Loucy (cell line): ENCODE data around the gene MANSC4.

Experiments used
- H2AFZ ChIP-seq: fragments of 200-600 bp; sonication (generic); 2 replicates; pipeline ENCODE4 v1.6.0; 2016; ENCODE audit warnings: antibody characterized with exemption, mild to moderate bottlenecking, low read length, moderate library complexity
- H3F3A ChIP-seq: fragments of 200-600 bp; 2 replicates; pipeline ENCODE4 v1.6.0; 2016; ENCODE audit warnings: antibody characterized with exemption, low read depth, mild to moderate bottlenecking
- H3K27me3 ChIP-seq: fragments of 200-600 bp; sonication (generic); 2 replicates; pipeline ENCODE4 v1.6.1; 2014; ENCODE audit warnings: low read length, mild to moderate bottlenecking; ENCODE audit not compliant: insufficient read depth, poor library complexity, severe bottlenecking
- H3K36me3 ChIP-seq: fragments of 200-600 bp; sonication (generic); 2 replicates; pipeline ENCODE4 v1.6.1; 2016; ENCODE audit warnings: low read length; ENCODE audit not compliant: insufficient read depth
- H3K4me1 ChIP-seq: fragments of 200-600 bp; sonication (generic); 2 replicates; pipeline ENCODE4 v1.5.1; 2014; ENCODE audit warnings: low read length, mild to moderate bottlenecking; ENCODE audit not compliant: insufficient read depth, poor library complexity, severe bottlenecking
- H3K4me2 ChIP-seq: fragments of 200-600 bp; sonication (generic); 2 replicates; pipeline ENCODE4 v1.6.0; 2014; ENCODE audit warnings: antibody characterized with exemption, low read length, low read depth, mild to moderate bottlenecking; ENCODE audit not compliant: poor library complexity, severe bottlenecking
- H3K4me3 ChIP-seq: fragments of 200-600 bp; sonication (generic); 2 replicates; pipeline ENCODE4 v1.5.1; 2014; ENCODE audit warnings: low read length, mild to moderate bottlenecking, mixed read lengths; ENCODE audit not compliant: poor library complexity, severe bottlenecking
- H3K79me2 ChIP-seq: fragments of 200-600 bp; sonication (generic); 2 replicates; pipeline ENCODE4 v1.6.1; 2014; ENCODE audit warnings: low read length; ENCODE audit not compliant: insufficient read depth
- H3K9ac ChIP-seq: fragments of 200-600 bp; sonication (generic); 2 replicates; pipeline ENCODE4 v1.6.0; 2014; ENCODE audit warnings: mild to moderate bottlenecking, low read depth, low read length, moderate library complexity; ENCODE audit not compliant: poor library complexity, severe bottlenecking
- H3K9me2 ChIP-seq: fragments of 200-600 bp; sonication (generic); replicated peaks from 2 replicates; pipeline ENCODE4 v1.6.1; 2016; ENCODE audit warnings: low read depth, low read length, mixed read lengths
- H3K9me3 ChIP-seq: fragments of 200-600 bp; sonication (generic); 2 replicates; pipeline ENCODE4 v1.6.1; 2014; ENCODE audit warnings: mild to moderate bottlenecking, antibody characterized with exemption, low read length, low read depth; ENCODE audit not compliant: insufficient read depth
- H4K20me1 ChIP-seq: fragments of 200-600 bp; sonication (generic); 2 replicates; pipeline ENCODE4 v1.6.0; 2014; ENCODE audit warnings: antibody characterized with exemption, low read length, mild to moderate bottlenecking; ENCODE audit not compliant: insufficient read depth, poor library complexity, severe bottlenecking
- CTCF ChIP-seq: fragments of 200-600 bp; sonication (generic); conservative IDR thresholded peaks from 2 replicates; pipeline ENCODE4 v1.5.1; 2014; ENCODE audit warnings: mild to moderate bottlenecking, antibody characterized with exemption, low read length
- EZH2phosphoT487 ChIP-seq: fragments of 200-600 bp; IDR thresholded peaks from 2 replicates; pipeline ENCODE4 v1.6.1; 2018; ENCODE audit warnings: antibody characterized with exemption, mild to moderate bottlenecking, moderate library complexity, borderline replicate concordance

Gene MANSC4

GRCh38 chr12:27780612-27781408 lies 774 bp upstream of the MANSC4 start:
- peaks cover 56% of the 10 kb centered on the region for H3K79me2 ChIP-seq
- H3K27me3 ChIP-seq: no peaks in the 10 kb centered on the region
- H3F3A ChIP-seq: peaks cover 7% of the 10 kb centered on the region; the same call in 1 of the 2 replicates
- H4K20me1 ChIP-seq: peaks cover 25% of the 10 kb centered on the region
- peak overlapping the region; percentile 99 for H3K4me3 ChIP-seq
- H3K9me3 ChIP-seq: no peaks in the 10 kb centered on the region
- peak overlapping the region; percentile 99 for H3K9ac ChIP-seq
- H3K4me2 ChIP-seq: peak overlapping the region; percentile 100
- no peak for TF ChIP-seq CTCF
- no peak for TF ChIP-seq EZH2phosphoT487
- H3K36me3 ChIP-seq: no peaks in the 10 kb centered on the region
- peaks cover 35% of the 10 kb centered on the region for H3K4me1 ChIP-seq
- H2AFZ ChIP-seq: peak overlapping the region; percentile 81
- no peaks in the 10 kb centered on the region for H3K9me2 ChIP-seq

DNA sequence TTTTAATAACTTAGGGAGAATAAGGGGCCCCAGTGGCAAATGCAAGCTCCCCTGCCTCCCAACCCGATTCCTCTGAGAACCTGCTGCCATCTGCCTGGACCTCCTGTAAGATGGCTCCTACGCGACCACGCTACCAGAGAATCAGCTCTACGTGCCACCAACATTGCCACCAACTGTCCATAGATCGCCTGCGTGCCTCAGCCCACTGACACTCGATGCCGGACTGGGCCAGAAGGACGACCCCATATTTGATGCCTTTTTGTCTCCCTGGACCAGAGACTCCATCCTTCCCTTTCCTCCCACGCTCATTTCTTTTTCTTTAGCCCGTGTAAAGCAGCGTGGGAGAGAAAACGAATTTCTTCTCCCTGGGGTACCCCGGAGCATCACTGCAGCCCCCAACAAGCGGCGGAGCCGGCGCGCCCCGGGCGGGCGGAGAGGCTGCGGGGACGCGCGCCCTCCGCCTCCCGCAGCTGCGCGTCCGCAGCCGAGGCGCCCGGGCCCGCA lies 568 bp downstream of the MANSC4 start:
- H3K4me1 ChIP-seq: peaks cover 30% of the 10 kb centered on the region
- peak overlapping the region; percentile 99 for H3K4me3 ChIP-seq
- H3K9me3 ChIP-seq: no peaks in the 10 kb centered on the region
- no peak for TF ChIP-seq CTCF
- no peak for TF ChIP-seq EZH2phosphoT487
- H2AFZ ChIP-seq: peak overlapping the region; percentile 81
- no peaks in the 10 kb centered on the region for H3K9me2 ChIP-seq
- peak overlapping the region; percentile 99 for H3K9ac ChIP-seq
- H3K4me2 ChIP-seq: peak overlapping the region; percentile 100
- no peaks in the 10 kb centered on the region for H3K36me3 ChIP-seq
- H4K20me1 ChIP-seq: peaks cover 15% of the 10 kb centered on the region
- peaks cover 42% of the 10 kb centered on the region for H3K79me2 ChIP-seq
- H3F3A ChIP-seq: peaks cover 7% of the 10 kb centered on the region; the same call in 1 of the 2 replicates
- no peaks in the 10 kb centered on the region for H3K27me3 ChIP-seq

- peaks cover 14% of the 10 kb centered on the region for H4K20me1 ChIP-seq
- H3K9me3 ChIP-seq: no peaks in the 10 kb centered on the region
- H2AFZ ChIP-seq: no peak overlapping the region
- peaks cover 7% of the 10 kb centered on the region; the same call in 1 of the 2 replicates for H3F3A ChIP-seq
- H3K9ac ChIP-seq: no peak overlapping the region
- H3K36me3 ChIP-seq: no peaks in the 10 kb centered on the region
- H3K9me2 ChIP-seq: no peaks in the 10 kb centered on the region
- H3K27me3 ChIP-seq: no peaks in the 10 kb centered on the region
- no peak overlapping the region for H3K4me2 ChIP-seq
- TF ChIP-seq EZH2phosphoT487 (no peak), CTCF (no peak)
- peaks cover 30% of the 10 kb centered on the region for H3K79me2 ChIP-seq
- peaks cover 25% of the 10 kb centered on the region for H3K4me1 ChIP-seq
- no peak overlapping the region for H3K4me3 ChIP-seq
Observed at GRCh38 chr12:27778206-27778605, 1.8 kb downstream of the MANSC4 start.
